ENCODE results near the gene HIVEP2. TPM values are rescaled to one million over a fixed set of nuclear protein-coding genes. Genes with fewer than 3 reads are reported as not detected.

The HIVEP2 gene
- total RNA-seq, 1 donor: 28.9 TPM

GRCh38 chr6:142820338-142821051 lies 124.5 kb downstream of the HIVEP2 start:
- DNase-seq (ENCODE audit: low read depth): no peak
- H3K4me3 ChIP-seq (ENCODE audit: low read depth, low read length): peak overlapping the region; percentile 37
- no peak for TF ChIP-seq CTCF (IDR thresholded peaks at IDR 0.05; ENCODE audit: insufficient read depth, low read depth, low read length)

GRCh38 chr6:142819603-142820337 lies 125.2 kb downstream of the HIVEP2 start:
- no peak for TF ChIP-seq CTCF (IDR thresholded peaks at IDR 0.05; ENCODE audit: insufficient read depth, low read depth, low read length)
- H3K4me3 ChIP-seq (ENCODE audit: low read depth, low read length): peak overlapping the region; percentile 37
- peak; percentile 59 for DNase-seq (ENCODE audit: low read depth)

GRCh38 chr6:142816486-142816885 lies 128.5 kb downstream of the HIVEP2 start:
- H3K4me3 ChIP-seq (ENCODE audit: low read depth, low read length): no peak overlapping the region
- TF ChIP-seq CTCF (IDR thresholded peaks at IDR 0.05; ENCODE audit: insufficient read depth, low read depth, low read length): no peak
- DNase-seq (ENCODE audit: low read depth): no peak

GRCh38 chr6:142816031-142816430 lies 128.9 kb downstream of the HIVEP2 start:
- DNase-seq (ENCODE audit: low read depth): no peak
- no peak overlapping the region for H3K4me3 ChIP-seq (ENCODE audit: low read depth, low read length)
- TF ChIP-seq CTCF (IDR thresholded peaks at IDR 0.05; ENCODE audit: insufficient read depth, low read depth, low read length): no peak

GRCh38 chr6:142811923-142812322 lies 133.1 kb downstream of the HIVEP2 start:
- TF ChIP-seq CTCF (IDR thresholded peaks at IDR 0.05; ENCODE audit: insufficient read depth, low read depth, low read length): no peak
- H3K4me3 ChIP-seq (ENCODE audit: low read depth, low read length): no peak overlapping the region
- no peak for DNase-seq (ENCODE audit: low read depth)

- no peak for TF ChIP-seq CTCF (IDR thresholded peaks at IDR 0.05; ENCODE audit: insufficient read depth, low read depth, low read length)
- peak; percentile 70 for DNase-seq (ENCODE audit: low read depth)
- no peak overlapping the region for H3K4me3 ChIP-seq (ENCODE audit: low read depth, low read length)
Measured at GRCh38 chr6:142810952-142811514, 133.9 kb downstream of the HIVEP2 start.
